ENCODE measurements around the gene LEKR1.

LEKR1 gene

DNA sequence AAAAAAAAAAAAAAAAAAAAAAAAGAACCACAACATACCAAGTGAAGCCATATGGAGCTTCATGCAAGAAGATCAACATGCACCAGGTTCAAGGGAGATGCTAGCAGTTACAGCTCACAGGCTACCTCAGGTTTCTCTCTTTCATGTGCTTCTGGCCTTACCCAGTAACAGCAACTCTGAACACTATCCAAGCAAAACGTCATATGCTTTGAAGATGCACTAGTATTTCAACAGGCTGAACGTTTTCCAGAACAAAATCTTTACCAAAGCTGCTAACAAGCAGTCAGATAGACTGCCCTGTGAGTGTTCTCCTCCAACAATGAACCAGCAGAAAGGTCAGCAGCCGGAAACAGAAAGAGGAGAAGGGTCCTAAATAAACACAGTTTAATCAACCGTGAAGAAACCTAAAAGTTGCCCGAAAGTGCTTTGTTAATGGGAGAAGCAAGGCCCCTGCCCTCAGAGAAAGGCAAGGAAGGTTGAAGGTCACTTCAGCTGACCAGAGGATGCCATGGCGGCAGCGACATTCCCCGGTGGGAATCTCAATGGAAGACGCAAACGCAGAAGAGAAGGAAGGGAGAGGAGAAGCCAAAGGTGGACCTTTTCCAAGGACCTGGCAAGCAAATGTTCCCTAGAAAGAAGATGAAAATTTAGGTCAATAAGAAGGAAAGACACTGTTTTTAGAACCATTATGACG, 253.7 kb downstream of the LEKR1 start:
- no peak for DNase-seq (ENCODE audit: low spot score)

DNA sequence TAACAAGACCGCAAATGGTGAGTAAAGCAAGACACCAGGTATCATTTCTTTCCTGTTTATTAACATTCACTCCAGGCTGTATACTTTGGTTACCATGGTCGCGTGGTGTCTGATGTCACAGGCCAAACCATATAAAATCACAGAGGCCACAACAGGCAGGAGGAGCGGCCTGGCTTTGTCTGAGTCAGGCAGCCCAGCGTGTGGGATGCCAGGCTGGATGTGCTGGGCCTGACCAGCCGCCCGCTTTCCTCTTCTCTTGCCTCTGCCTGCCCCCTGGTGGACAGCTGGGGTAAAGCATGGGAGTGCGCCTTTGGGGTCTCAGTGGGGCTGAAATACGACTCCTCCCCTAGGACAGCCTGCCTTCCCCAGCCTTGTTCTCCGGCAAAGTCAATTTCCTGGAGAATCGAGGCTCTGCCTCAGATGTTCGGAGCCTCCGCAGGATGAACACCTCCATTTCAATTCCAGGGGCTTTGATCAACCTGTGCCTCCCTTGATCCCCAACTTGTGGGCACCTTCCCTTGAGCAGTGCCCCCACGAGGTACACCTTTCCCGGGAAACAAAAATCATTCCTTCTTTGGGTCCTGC, 255.6 kb downstream of the LEKR1 start:
- DNase-seq (ENCODE audit: low spot score) = peak; percentile 69

DNA sequence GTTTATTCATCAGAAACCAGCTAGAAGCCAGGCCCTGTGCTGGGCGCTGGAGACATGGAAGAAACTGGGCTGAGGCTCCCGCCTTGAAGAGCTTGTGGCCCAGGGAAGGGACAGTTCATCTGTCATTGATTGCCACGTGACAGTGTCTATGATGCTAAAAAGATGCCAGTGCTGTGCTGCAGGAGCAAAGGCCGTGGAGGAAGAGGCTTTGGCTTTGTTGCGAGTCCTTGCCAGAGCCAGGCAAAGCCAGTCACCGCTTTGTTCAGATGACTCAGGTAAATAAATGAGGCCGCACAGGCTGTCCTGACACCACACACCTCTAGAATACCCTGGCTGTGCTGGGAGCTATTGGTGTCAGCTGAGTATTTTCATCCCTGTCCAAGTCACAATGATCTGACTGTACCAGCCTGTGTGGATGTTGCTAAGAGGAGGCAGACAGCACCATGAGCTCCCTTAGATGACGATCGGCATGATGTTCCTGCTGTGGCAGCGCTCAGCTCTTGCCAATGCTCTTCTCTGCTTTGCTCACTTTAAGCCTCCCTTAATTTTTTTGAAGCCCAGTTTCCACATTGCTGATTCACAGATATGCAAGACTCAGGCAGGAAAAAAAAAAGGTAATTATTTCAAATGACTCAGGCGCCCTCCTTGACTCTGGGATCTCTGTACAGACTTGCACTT, 256.3 kb downstream of the LEKR1 start:
- DNase-seq (ENCODE audit: low spot score) = no peak

DNA sequence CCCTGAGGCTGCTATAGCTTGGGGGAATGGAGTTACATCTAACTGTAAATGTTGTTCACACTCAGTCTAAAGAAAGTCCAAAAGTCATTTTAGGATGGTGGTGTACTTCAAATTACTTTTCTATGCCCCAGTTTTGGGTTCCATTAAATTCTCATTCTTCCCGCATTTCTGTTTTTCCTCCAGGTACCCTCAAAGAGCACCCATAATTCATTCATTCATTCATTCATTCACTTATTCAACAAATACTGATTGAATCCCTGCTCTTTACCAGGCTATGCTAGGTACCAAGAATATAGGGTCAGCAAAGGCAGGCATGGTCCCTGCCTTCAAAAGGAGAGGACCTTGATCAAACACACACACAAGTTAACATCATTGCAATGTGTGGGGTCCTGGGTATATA, 257.7 kb downstream of the LEKR1 start:
- no peak for DNase-seq (ENCODE audit: low spot score)

DNA sequence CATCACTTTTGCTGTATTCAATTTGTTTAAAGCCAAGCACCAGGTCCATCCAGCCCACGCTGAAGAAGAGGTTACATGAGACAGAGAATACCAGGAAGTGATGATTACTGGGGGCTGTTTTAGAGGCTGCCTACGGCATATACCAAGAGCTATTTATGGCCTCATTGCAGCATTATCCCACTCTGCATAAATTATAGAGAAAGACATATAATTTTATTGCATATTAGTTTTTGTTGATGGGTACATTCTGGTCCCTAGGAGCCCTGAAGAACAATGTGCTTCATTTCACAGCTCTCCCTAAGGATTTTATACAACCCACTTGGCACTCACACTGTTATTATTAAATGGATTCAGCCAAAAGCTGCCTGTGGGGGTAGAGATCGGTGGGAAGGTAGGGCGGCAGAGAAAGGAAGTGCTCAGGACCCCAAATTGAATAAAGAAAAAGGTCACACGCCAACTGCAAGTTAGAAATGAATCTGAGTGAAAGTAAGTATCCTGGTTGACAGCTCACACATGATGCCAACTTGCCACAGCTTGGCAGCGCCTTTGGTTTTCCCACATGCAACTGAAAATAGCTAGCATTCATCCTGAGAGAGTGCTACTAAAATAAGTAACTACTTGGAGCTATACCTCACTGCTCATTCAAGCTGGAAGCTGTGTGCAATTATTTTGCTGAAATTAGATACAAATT, 260.1 kb downstream of the LEKR1 start:
- no peak for DNase-seq (ENCODE audit: low spot score)

DNA sequence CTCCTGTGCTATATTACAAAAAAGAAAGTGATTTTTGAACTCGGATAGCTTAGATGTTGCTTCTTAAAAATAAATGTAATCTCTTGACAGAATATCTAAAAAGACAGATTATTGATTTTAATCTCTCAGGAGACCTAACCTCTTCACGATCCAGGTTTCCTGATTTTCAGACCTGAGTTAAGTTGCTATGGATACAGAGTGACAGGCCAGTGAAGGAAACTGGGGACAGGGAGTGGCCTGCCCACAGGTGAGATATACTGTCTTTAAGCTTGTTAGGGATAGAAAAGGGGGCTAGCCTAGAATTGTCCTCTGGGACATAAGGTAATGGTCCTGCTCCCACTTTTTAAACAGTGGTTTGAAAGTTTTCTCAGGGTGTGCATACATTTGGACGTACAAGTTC, 260.6 kb downstream of the LEKR1 start:
- DNase-seq (ENCODE audit: low spot score) = no peak

DNA sequence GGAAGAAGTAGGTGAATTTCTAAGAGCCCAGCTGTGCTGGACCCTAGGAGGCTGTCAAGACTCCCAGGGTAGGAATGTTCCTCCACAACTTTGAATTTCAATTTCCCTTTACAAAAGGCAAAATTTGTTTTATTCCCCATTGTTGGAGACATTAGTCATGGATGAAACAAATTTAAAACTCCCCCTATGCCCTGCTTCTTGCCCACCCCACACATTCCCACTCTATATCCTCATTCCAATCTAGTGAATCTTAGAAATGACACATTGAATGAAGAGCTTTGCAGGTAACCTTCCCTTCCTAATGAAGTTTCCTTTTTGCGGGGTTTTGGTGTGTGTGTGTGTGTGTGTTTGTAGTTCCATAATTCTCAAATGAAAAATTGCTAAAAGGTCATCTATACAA, 261.2 kb downstream of the LEKR1 start:
- DNase-seq (ENCODE audit: low spot score) = no peak

DNA sequence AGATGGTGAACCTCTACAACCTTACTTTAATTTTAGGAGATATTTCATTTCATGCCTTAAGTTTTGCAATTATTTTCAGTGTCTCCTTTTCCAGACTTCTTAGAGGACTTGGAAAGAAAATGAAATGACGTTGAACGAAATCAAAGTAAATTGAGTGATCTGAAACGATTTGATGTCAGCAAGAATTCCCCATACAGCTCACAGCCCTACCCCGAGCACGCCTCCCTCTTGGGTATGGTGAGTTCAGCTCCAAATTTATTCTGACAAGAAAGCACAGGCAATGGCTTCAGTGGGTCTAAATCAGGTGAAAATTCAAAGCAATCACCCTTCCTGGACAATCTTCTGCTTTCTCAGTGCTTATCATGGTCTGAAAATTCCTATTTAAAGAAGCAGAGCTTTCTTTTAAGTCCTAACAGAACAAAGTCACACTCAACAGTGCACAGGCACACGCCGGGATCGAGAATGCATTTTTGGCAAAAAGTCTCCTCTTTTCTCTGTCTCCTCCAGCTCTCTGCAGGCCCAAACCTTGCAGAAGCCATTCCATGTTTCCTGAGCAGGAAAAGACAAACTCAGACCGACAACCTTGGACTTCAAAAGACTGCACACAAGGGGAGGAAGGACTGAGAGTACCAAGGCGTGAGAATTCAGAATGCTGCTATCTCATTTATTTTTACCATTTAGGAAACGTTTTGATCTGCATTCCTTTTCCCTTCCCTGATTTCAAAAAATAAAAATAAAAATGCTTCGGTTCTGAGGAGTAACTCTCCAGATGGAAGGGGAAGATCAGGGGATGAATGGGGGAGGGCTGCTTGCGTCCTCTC, 261.8 kb downstream of the LEKR1 start:
- no peak for DNase-seq (ENCODE audit: low spot score)

DNA sequence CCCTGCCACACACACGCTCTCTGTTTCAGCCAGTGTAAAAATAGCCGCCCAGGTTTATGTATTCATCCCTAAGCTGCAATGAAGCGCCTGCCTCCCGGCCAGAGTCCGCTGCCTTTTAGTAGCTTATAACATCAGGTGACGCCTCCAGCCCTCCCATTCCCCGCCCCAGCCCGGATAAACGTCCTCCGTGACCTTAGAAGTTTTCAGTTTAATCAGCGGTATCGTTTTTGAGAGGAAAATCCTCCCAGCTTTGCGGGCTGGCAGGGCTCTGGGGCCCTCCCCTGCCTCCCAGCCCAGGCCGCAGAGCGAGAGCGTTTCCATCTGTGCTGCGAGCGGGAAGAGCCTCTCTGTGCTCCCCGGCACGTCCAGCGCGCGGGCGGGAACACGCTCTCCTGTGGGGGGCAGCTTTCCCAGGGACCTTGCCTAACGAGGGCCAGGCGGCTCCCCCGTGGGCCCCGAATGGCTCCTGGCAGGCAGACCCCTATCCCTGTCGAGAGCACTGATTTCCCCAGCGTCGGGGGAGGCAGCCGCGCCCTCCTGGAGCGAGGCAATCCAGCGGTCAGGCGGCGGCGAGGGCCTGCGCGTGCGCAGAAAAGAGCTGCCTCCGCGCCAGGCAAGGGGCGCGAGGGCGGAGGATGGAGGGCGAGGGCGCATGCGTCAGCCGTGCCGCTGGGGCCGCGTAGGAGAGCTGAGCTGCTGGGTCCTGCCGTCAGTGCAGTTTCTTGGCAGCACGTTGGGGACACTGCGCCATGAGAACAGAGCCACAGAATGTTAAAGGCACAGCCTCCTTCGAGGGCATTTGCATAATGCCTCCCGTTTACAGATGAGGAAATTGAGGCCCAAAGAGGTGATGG, 262.7 kb downstream of the LEKR1 start:
- peak; percentile 68 for DNase-seq (ENCODE audit: low spot score)

DNA sequence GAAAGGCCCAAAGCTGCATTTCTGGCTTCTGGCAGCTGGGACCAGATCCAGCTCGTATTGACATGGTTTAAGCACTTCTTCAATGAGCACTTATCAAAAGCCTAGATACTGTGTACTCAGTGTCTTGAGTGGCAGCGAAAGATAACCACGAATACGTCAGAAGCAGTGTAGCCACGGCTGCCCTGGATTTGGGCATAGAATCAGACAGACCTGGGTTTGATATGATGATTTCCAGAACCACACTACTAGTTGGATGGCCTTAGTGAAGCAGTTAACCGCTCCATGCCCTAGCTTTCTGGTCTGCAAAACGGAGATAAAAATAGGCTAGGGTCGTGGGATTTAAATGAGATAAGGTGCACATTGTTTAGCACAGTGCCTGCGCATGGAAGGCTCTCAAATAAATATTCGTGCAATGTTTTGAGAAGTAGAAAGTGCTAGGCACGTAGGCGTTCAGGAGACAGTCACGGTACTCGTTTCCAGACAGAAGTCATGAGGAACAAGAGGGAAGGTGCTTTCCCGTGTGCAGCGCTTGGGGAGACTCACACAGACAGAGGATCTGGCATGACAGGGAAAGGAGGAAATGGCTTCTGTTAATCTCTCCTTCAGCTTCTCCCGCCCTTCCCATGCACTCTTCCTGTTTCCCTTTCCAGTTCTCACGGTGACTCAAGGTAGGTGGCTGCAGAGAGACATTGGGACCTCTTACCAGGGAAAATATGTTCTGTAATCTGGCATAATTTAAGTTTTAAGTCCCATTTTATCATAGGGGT, 263.5 kb downstream of the LEKR1 start:
- peak; percentile 40 for DNase-seq (ENCODE audit: low spot score)

DNA sequence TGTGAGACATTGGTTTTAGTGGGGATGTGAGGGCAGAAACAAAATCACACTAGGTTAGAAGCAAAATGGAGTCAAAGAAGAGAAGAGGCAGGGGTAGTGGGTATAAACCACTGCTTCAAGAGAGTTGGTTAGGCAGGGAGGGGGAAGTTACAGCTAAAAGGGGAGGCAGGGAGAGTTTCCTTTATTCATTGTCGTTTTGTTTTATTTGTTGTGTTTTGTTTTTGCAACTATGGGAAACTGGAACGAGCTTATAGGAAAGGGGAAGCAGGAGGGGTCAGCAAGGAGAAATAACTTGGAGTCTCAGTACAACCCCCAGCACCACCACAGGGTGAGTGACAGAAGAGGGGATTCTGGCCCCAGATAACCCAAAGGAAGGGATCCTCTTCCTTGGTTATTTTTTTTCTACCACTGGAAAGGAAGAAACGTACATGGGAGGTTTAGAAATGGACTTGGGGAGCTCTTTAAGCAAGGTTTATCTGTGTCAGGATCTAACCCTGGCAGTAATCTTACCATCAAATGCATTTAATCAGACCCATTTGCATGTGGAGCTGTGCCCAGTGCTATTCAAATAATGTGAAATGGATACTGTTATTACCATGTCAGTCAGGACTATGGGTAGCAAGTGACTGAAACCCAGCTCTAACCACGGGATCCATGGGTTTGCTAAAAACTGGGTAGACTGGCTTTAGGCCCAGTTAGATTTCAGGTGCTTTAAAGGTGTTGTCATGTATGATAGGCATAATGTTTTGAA, 265.1 kb downstream of the LEKR1 start:
- no peak for DNase-seq (ENCODE audit: low spot score)

DNA sequence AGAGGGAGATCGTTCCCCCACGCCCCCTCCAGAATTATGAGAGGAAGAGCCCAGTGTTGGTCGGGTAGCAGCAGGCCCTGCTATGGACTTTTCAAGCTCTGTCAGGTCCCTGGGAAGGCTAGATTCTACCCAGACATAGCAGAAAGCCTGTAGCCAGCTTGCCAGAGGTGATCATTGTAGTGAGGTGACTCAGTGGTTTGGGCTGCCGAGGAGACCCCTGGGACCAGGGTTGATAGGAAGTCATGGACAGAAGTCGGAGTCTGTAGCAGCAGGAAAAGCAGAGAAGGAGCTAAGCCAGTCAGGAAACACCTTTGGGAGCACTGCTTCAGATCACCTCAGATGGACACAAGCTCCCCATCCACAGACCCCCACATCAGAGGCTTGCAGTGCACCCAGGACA, 266.1 kb downstream of the LEKR1 start:
- no peak for DNase-seq (ENCODE audit: low spot score)

DNA sequence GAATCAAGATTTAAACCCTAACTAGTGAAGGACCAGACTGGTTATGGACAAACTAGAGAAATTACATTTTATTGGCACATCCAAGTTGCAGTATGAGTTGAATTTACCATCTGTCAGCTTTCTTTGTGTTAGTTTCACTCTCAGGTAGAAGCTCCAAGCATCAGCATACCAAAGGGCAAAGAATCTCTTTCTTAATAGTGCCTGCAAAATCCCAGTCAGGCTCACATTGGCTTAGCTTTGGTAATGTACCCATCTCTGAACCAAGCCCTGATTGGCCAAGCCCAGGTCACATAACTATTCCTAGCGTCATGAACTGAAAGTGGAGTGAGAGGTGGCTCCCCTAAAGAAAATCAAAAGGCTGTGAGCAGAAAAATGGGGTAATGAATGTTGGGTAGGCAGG, 266.9 kb downstream of the LEKR1 start:
- DNase-seq (ENCODE audit: low spot score) = no peak

DNA sequence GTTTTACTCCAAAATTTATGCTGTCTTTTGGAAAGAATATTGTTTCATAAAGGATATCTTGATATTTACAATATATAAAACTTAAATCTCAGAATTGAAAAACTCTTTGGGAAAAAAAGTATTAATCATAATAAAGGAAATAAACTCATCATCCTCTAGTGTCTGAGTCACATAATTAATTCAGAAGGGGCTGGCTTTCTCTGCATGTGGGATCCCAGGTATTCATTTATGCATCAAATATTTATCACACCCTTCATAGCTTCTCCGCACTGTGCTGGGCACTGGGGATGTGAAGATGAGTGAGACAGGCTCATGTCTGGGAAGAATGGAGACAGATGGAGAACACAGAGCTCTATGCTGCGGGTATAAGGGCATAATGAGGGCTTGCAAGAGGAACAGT, 268.1 kb downstream of the LEKR1 start:
- DNase-seq (ENCODE audit: low spot score) = no peak

DNA sequence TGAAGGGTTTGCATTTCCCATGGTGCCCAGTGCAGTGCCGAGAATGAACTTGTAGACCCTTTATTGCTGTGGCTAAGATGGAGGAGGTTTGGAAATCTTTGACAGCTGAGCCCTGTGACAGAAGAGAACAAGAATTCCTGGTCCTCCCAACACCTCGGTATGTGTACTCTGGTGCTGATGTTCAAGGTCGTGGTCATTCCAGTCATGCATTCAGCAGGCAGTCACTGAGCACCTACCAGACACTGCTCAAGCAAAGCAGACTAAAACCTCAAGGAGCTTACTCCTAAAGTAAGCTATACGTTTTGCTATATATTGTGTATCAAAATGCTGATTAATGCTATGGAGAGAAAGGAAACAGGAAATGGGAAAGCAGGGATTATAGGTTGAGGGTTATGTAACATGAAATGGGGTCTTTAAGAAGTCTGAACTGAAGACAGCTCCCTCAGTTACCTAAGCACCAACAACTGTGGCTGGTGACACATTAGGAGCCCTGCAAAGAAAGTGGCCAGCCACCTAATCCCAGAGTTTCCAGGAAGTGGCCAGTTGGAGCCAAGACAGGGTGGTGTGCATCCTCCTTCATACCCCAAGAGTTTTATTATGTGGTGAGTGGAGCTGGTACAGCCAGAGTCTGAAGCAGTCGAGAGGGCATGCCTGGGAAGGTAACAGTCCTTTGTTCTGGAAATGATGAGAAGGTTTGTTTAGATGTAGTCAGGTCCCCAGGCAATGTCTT, 268.8 kb downstream of the LEKR1 start:
- DNase-seq (ENCODE audit: low spot score) = no peak

Data from hematopoietic multipotent progenitor cell treated with erythropoietin and hydrocortisone succinate and interleukin-3 and kit ligand, for 15 days (in vitro differentiated cells).